Adipocyte (in vitro differentiated cells): ENCODE results near the gene NOTUM.
A peak's percentile ranks its signal among the peaks of the same experiment; 100 is the strongest.

Experiments used
- DNase-seq: peaks from one replicate; pipeline ENCODE4 v3.0.0-alpha.2; 2015; ENCODE audit warnings: low read depth
- H3K27me3 ChIP-seq: replicated peaks from 2 replicates; pipeline ENCODE4 v1.7.0; 2013; ENCODE audit warnings: mild to moderate bottlenecking, low read length, moderate library complexity; ENCODE audit not compliant: control insufficient read depth, insufficient read depth
- H3K36me3 ChIP-seq: 2 replicates; pipeline ENCODE4 v1.7.0; 2013; ENCODE audit warnings: low read length, mild to moderate bottlenecking, moderate library complexity; ENCODE audit not compliant: control insufficient read depth, insufficient read depth, severe bottlenecking
- H3K4me1 ChIP-seq: 2 replicates; pipeline ENCODE4 v1.7.0; 2013; ENCODE audit warnings: mild to moderate bottlenecking, low read length, moderate library complexity; ENCODE audit not compliant: control insufficient read depth, insufficient read depth
- H3K4me3 ChIP-seq: 2 replicates; pipeline ENCODE4 v1.7.0; 2013; ENCODE audit warnings: mild to moderate bottlenecking, low read length, moderate library complexity
- H3K9ac ChIP-seq: 2 replicates; pipeline ENCODE4 v1.7.0; 2013; ENCODE audit warnings: mild to moderate bottlenecking, low read length, moderate library complexity
- H3K9me3 ChIP-seq: 2 replicates; pipeline ENCODE4 v1.7.0; 2013; ENCODE audit warnings: mild to moderate bottlenecking, low read length, moderate library complexity; ENCODE audit not compliant: control insufficient read depth

The NOTUM gene

DNA sequence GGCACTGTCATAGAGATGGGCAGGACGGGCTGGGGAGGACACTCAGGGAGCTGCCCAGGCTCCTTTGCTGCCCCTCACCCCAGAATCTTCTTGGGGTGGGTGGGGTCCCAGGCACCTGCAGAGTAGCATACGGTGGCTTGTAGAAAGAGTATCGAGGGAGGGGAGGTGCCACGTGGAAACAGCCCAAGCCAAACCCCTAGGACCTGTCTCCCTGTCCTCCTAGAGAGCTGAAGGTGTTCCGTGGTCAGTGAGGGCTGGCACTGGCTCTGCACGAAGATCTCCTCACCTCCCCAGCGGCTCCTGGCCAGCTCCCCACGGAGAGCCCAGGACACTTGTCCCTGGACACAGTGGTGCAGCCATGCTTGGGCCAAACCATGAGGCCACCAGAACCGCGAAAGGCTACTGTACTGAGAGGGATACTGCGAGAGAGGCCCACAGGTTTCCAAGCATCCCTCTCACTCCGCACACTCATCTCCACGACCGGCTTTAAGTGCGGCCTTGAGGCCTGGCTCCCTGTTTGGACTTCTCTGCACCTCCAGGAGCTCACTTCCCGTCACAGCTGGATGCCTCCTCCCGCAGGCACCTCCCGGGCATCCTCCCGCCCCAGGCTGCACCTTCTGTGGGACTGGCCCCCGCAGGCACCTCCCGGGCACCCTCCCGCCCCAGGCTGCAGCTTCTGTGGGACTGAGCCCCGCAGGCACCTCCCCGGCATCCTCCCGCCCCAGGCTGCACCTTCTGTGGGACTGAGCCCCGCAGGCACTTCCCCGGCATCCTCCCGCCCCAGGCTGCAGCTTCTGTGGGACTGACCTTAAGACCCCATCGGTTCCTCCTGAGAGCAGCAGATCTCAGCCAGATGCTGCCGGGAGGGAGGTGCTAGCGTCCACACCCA is 31.5 kb downstream of the NOTUM start:
- no peak for DNase-seq
- Histone ChIP-seq H3K27me3 (no peaks in the 10 kb centered on the region), H3K36me3 (no peaks in the 10 kb centered on the region), H3K4me1 (peaks cover 13% of the 10 kb centered on the region), H3K9ac (no peak overlapping the region), H3K9me3 (no peaks in the 10 kb centered on the region), H3K4me3 (no peak overlapping the region)

DNA sequence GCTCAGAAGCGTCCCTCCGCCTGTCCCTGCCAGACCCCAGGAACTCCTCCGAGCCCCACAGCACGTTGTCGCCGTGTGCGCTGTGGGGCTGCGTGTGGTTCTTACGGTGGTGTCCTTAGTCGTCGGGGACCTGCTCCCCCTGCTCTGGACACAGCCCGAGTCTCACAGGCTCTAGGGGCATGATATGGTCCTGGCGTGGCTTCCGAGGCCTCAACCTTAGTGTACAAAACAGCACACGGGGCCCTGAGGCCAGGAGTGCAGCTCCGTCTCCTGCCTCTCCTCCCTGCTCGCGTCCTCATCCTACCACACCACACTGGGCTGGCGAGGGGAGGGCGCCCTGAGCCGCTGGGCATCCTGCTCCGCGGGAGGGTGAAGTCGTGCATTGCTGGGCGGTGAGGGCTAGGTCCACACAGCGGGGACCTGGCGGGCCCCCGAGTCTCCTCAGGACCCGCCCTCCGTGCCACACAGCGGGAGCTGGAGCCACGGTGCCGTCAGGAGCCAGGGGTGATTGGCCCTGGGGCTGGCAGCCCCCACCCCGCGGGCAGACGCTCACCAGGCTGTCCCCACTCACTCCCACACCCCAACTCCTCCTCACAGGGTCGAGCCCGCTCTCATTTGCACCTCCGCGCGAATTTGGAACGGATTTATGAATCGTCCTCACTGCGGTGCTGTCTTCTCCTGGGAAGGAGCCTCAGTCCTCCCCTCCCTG is 32.3 kb downstream of the NOTUM start:
- Histone ChIP-seq H3K9me3 (no peaks in the 10 kb centered on the region), H3K36me3 (no peaks in the 10 kb centered on the region)
- peak; percentile 46 for DNase-seq

GRCh38 chr17:81927653-81928543 is 33.1 kb downstream of the NOTUM start, which contains the start of gene MAFG:
Gene MAFG, minus strand, starts transcription at chr17:81927735. Its CDS starts 4,550 bp downstream, at chr17:81923185.
- Histone ChIP-seq H3K27me3 (no peaks in the 10 kb centered on the region), H3K4me3 (peak within 1 kb of the TSS; percentile 85), H3K36me3 (no peaks in the 10 kb centered on the region), H3K9me3 (no peaks in the 10 kb centered on the region), H3K9ac (peak within 1 kb of the TSS; percentile 87), H3K4me1 (peaks cover 27% of the 10 kb centered on the region)
- DNase-seq, result peak; percentile 98

More for the DNA sequence above, 32.3 kb downstream of the NOTUM start:
- Histone ChIP-seq H3K9ac (peak overlapping the region; percentile 77), H3K4me3 (peak overlapping the region; percentile 78), H3K27me3 (no peaks in the 10 kb centered on the region), H3K4me1 (peaks cover 21% of the 10 kb centered on the region)

DNA sequence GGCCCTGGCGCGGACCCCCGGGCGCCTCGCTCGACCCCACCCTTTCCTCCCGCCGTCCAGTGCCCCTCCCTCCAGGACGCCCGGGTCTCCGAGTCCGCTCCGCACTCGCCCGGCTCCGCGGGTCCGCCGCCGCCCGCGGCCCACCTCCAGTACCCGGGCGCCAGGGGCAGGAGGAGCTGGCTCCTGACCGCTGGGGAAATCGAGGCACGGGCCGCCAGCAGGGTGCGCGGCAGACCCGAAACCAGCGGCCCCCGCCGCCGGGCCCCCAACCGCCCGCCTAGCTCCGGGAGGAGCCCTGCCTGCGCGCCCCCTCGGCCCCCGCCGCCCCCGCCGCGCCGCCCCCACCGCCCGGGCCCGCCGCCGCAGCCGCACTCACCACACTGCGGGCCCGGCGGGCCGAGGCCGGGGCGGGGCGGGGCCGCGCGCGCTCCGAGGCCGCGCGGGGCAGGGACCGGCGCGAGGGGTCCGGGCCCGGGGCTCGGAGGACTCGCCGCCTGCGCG is 33.8 kb downstream of the NOTUM start:
- Histone ChIP-seq H3K9ac (peak overlapping the region; percentile 87), H3K4me1 (peaks cover 30% of the 10 kb centered on the region), H3K9me3 (no peaks in the 10 kb centered on the region), H3K27me3 (no peaks in the 10 kb centered on the region), H3K4me3 (peak overlapping the region; percentile 85), H3K36me3 (peaks cover 5% of the 10 kb centered on the region)
- DNase-seq, result no peak

- Histone ChIP-seq H3K9ac (peak overlapping the region; percentile 87), H3K4me3 (peak overlapping the region; percentile 85), H3K9me3 (no peaks in the 10 kb centered on the region), H3K36me3 (peaks cover 9% of the 10 kb centered on the region), H3K4me1 (peaks cover 33% of the 10 kb centered on the region), H3K27me3 (no peaks in the 10 kb centered on the region)
- DNase-seq, result peak; percentile 91
Measured at GRCh38 chr17:81926451-81927151, 34.4 kb downstream of the NOTUM start.

DNA sequence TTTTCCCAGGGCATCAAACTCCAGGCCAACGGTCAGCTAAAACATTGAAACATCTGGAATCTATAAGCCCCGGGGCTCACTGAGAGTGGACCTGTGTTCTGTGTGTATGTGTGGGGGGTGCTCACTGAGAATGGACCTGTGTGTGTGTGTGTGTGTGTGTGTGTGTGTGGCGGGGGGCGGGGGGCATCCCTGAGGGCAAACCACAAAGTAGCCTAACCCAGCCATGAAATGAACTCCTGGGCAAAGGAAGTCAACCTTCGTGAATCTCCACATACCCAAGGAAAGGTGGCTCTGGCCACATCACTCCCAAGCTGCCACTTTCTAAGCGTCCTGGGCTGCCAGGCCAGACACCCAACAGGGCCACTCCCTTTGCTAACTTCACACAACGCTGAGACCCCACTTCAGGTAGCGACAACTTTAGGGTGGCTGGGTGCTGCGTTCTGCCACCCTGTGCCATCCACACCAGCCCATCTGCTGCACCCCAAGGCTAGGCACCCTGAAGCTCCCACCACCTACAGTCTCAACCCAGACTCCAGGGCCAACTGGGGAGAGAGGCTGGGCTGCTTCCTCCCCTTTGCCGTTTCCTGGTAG is 35.0 kb downstream of the NOTUM start:
- Histone ChIP-seq H3K36me3 (peaks cover 9% of the 10 kb centered on the region), H3K9me3 (no peaks in the 10 kb centered on the region), H3K4me3 (peak overlapping the region; percentile 85), H3K27me3 (no peaks in the 10 kb centered on the region), H3K9ac (peak overlapping the region; percentile 87), H3K4me1 (peaks cover 36% of the 10 kb centered on the region)
- no peak for DNase-seq

DNA sequence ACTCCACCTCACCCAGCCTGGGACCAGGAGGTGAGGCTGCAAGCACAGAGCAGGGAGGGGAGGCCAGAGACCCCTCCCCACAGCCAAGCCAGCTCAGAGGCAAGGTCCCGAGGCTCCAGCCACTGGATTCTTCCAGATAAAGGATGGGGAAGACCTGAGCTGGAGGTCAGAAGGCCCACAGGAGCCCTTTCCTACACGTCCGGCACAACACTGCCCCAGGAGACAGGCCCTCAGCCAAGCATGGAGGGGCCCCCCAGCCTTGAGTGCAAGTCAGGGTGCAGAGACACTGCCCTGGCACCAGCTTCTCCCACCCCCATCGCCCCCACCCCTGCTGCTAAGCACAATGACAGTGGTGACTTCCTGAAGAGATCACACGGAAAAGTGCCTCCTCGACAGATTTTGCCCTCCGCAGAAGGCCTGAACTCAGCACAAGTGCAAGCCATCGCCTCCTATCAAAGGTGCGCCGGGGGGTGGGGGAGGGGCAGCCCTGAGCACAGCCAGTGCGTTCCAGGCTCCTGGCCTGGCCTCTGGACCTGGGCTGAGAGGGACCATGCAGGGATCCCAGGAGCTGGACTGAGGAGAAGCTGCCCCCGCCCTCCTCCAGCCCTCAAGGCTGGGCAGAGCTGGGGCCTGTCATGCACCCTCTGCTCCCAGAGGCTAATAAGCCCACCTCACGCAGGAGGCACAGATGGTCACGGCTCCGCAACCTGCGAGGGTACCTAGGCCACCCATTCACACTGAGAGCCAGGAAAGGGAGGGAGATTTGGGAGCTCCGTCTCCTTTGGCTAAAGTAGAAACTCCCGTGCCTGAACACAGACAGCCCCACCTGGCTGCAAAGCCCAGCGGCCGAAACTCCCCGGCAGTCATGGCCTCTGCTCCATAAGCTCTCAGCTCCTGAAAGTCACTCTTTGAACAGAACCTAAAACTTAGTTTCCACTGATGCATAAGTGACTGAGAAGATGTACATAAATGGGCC is 36.1 kb downstream of the NOTUM start:
- peak overlapping the region; percentile 79 for H3K9ac ChIP-seq
- H3K27me3 ChIP-seq, result no peaks in the 10 kb centered on the region
- H3K36me3 ChIP-seq, result peaks cover 14% of the 10 kb centered on the region
- peaks cover 37% of the 10 kb centered on the region for H3K4me1 ChIP-seq
- no peak for DNase-seq
- H3K9me3 ChIP-seq, result no peaks in the 10 kb centered on the region
- H3K4me3 ChIP-seq, result no peak overlapping the region

GRCh38 chr17:81923302-81924260 is 37.4 kb downstream of the NOTUM start:
- Histone ChIP-seq H3K9me3 (no peaks in the 10 kb centered on the region), H3K9ac (peak overlapping the region; percentile 79), H3K4me1 (peaks cover 37% of the 10 kb centered on the region), H3K36me3 (peaks cover 14% of the 10 kb centered on the region), H3K4me3 (peak overlapping the region; percentile 76), H3K27me3 (no peaks in the 10 kb centered on the region)
- DNase-seq, result peak; percentile 86
